ENCODE data around the gene GTF2IRD1.

GTF2IRD1 gene

GRCh38 chr7:74604326-74605020, 150.8 kb downstream of the GTF2IRD1 start:
- TF ChIP-seq CTCF (IDR thresholded peaks at IDR 0.05; ENCODE audit: low read depth, low read length), result no peak
- TF ChIP-seq MAX (IDR thresholded peaks at IDR 0.05; ENCODE audit: low read depth, low read length), result no peak
- TF ChIP-seq POLR2A (IDR thresholded peaks at IDR 0.05; ENCODE audit: extremely low read depth, insufficient read length), result no peak
- no peak for TF ChIP-seq MYC (IDR thresholded peaks at IDR 0.05; ENCODE audit: low read depth, low read length)
- no peak for DNase-seq (ENCODE audit: low read depth)
- H3K4me3 ChIP-seq (ENCODE audit: low read depth, low read length), result no peak overlapping the region

GRCh38 chr7:74606101-74606908, 152.6 kb downstream of the GTF2IRD1 start:
- peak; percentile 66 for DNase-seq (ENCODE audit: low read depth)

GRCh38 chr7:74606909-74607510, 153.3 kb downstream of the GTF2IRD1 start:
- peak overlapping the region; percentile 27 for H3K4me3 ChIP-seq (ENCODE audit: low read depth, low read length)
- TF ChIP-seq POLR2A (IDR thresholded peaks at IDR 0.05; ENCODE audit: extremely low read depth, insufficient read length) (no peak), MAX (IDR thresholded peaks at IDR 0.05; ENCODE audit: low read depth, low read length) (no peak), CTCF (IDR thresholded peaks at IDR 0.05; ENCODE audit: low read depth, low read length) (no peak), MYC (IDR thresholded peaks at IDR 0.05; ENCODE audit: low read depth, low read length) (no peak)
- DNase-seq (ENCODE audit: low read depth), result no peak

More at GRCh38 chr7:74606101-74606908, 152.6 kb downstream of the GTF2IRD1 start:
- peak overlapping the region; percentile 27 for H3K4me3 ChIP-seq (ENCODE audit: low read depth, low read length)
- TF ChIP-seq POLR2A (IDR thresholded peaks at IDR 0.05; ENCODE audit: extremely low read depth, insufficient read length) (no peak), MYC (IDR thresholded peaks at IDR 0.05; ENCODE audit: low read depth, low read length) (no peak), MAX (IDR thresholded peaks at IDR 0.05; ENCODE audit: low read depth, low read length) (no peak), CTCF (IDR thresholded peaks at IDR 0.05; ENCODE audit: low read depth, low read length) (no peak)

GRCh38 chr7:74612015-74612829, 158.5 kb downstream of the GTF2IRD1 start:
- no peak overlapping the region for H3K4me3 ChIP-seq (ENCODE audit: low read depth, low read length)
- no peak for TF ChIP-seq MAX (IDR thresholded peaks at IDR 0.05; ENCODE audit: low read depth, low read length)
- TF ChIP-seq MYC (IDR thresholded peaks at IDR 0.05; ENCODE audit: low read depth, low read length), result no peak
- no peak for TF ChIP-seq CTCF (IDR thresholded peaks at IDR 0.05; ENCODE audit: low read depth, low read length)
- TF ChIP-seq POLR2A (IDR thresholded peaks at IDR 0.05; ENCODE audit: extremely low read depth, insufficient read length), result no peak
- peak; percentile 52 for DNase-seq (ENCODE audit: low read depth)

Measured in NB4 (cell line).